Liver (tissue), 9 donors: ENCODE measurements around the gene PPP1R1B. TPM values are rescaled to one million over a fixed set of nuclear protein-coding genes. Genes with fewer than 3 reads are reported as not detected.

Experiments
- DNase-seq: peaks from one replicate; pipeline ENCODE4 v3.0.0-alpha.2; 2017; ENCODE audit warnings: low spot score
- H3K27ac ChIP-seq, 2 donors: one replicate each; pipeline ENCODE4 v1.7.0; 2013; ENCODE audit warnings: inconsistent platforms in 2 of 2, low read length in 2 of 2, control low read depth in 1 of 2, low read depth in 1 of 2, mild to moderate bottlenecking in 1 of 2
- H3K27me3 ChIP-seq, 4 donors: one replicate each; pipeline versions ENCODE4 v1.6.1 to v1.7.0; 2013; ENCODE audit warnings: low read length in 3 of 4, inconsistent platforms in 1 of 4, mild to moderate bottlenecking in 1 of 4, moderate library complexity in 1 of 4; ENCODE audit not compliant: control insufficient read depth in 4 of 4, insufficient read depth in 4 of 4
- H3K36me3 ChIP-seq, 4 donors: one replicate each; pipeline versions ENCODE4 v1.6.1 to v1.7.0; 2013; ENCODE audit warnings: low read length in 3 of 4, mild to moderate bottlenecking in 3 of 4, low read depth in 1 of 4, moderate library complexity in 1 of 4; ENCODE audit not compliant: control insufficient read depth in 4 of 4, insufficient read depth in 3 of 4
- H3K4me1 ChIP-seq, 4 donors: one replicate each; pipeline versions ENCODE4 v1.6.1 to v1.7.0; 2013; ENCODE audit warnings: low read length in 3 of 4, mild to moderate bottlenecking in 3 of 4, moderate library complexity in 1 of 4; ENCODE audit not compliant: control insufficient read depth in 4 of 4, insufficient read depth in 4 of 4
- H3K4me3 ChIP-seq, 3 donors: one replicate each; pipeline versions ENCODE4 v1.6.1 to v1.7.0; 2013; ENCODE audit warnings: low read length in 3 of 3, control low read depth in 1 of 3, low read depth in 1 of 3, mild to moderate bottlenecking in 1 of 3
- H3K9ac ChIP-seq, 2 donors: one replicate each; pipeline ENCODE4 v1.7.0; 2013; ENCODE audit warnings: low read length in 2 of 2, mild to moderate bottlenecking in 2 of 2, moderate library complexity in 2 of 2, control low read depth in 1 of 2, low read depth in 1 of 2
- H3K9me3 ChIP-seq, 4 donors: one replicate each; pipeline versions ENCODE4 v1.6.1 to v1.7.0; 2013; ENCODE audit warnings: low read length in 3 of 4; ENCODE audit not compliant: control insufficient read depth in 4 of 4
- CTCF ChIP-seq: fragments of 150-350 bp; IDR thresholded peaks from 2 replicates; pipeline ENCODE4 v1.5.1; 2017; ENCODE audit warnings: improper control_type of control experiment, low read depth, low read length; ENCODE audit not compliant: missing input control
- EGR1 ChIP-seq, 2 donors: IDR thresholded peaks; 2 replicates each; pipeline ENCODE4 v1.6.1; 2016 to 2018; ENCODE audit warnings: antibody characterized with exemption in 2 of 2, low read depth in 2 of 2
- FOXA1 ChIP-seq: IDR thresholded peaks from 2 replicates; pipeline ENCODE4 v1.6.1; 2016; ENCODE audit warnings: antibody characterized with exemption
- FOXA2 ChIP-seq: IDR thresholded peaks from 2 replicates; pipeline ENCODE4 v1.6.1; 2016; ENCODE audit warnings: antibody characterized with exemption
- GABPA ChIP-seq, 2 donors: IDR thresholded peaks in 1 of 2; conservative IDR thresholded peaks in 1 of 2; 2 replicates each; pipeline ENCODE4 v1.6.1; 2016; ENCODE audit warnings: antibody characterized with exemption in 2 of 2, mild to moderate bottlenecking in 1 of 2, moderate library complexity in 1 of 2
- HNF4A ChIP-seq, 2 donors: conservative IDR thresholded peaks; 2 replicates each; pipeline ENCODE4 v1.6.1; 2016; ENCODE audit warnings: antibody characterized with exemption in 2 of 2, mild to moderate bottlenecking in 2 of 2
- HNF4G ChIP-seq: IDR thresholded peaks from 2 replicates; pipeline ENCODE4 v1.6.1; 2016; ENCODE audit warnings: antibody characterized with exemption
- JUND ChIP-seq, 2 donors: IDR thresholded peaks; 2 replicates each; pipeline ENCODE4 v1.6.1; 2016; ENCODE audit warnings: antibody characterized with exemption in 2 of 2
- MAX ChIP-seq: IDR thresholded peaks from 2 replicates; pipeline ENCODE4 v1.6.1; 2016; ENCODE audit warnings: antibody characterized with exemption
- NR2F2 ChIP-seq: IDR thresholded peaks from 2 replicates; pipeline ENCODE4 v1.6.1; 2016; ENCODE audit warnings: antibody characterized with exemption
- RAD21 ChIP-seq, 2 donors: IDR thresholded peaks; 2 replicates each; pipeline ENCODE4 v1.6.1; 2016; ENCODE audit warnings: antibody characterized with exemption in 2 of 2, mild to moderate bottlenecking in 2 of 2
- REST ChIP-seq: IDR thresholded peaks from 2 replicates; pipeline ENCODE4 v1.6.1; 2016; ENCODE audit warnings: antibody characterized with exemption, mild to moderate bottlenecking
- RXRA ChIP-seq, 2 donors: IDR thresholded peaks; 2 replicates each; pipeline ENCODE4 v1.6.1; 2017 to 2018; ENCODE audit warnings: antibody characterized with exemption in 2 of 2, mild to moderate bottlenecking in 1 of 2
- SP1 ChIP-seq: IDR thresholded peaks from 2 replicates; pipeline ENCODE4 v1.6.1; 2018; ENCODE audit warnings: antibody characterized with exemption, mild to moderate bottlenecking
- TAF1 ChIP-seq: conservative IDR thresholded peaks from 2 replicates; pipeline ENCODE4 v1.6.1; 2016; ENCODE audit warnings: antibody characterized with exemption, mild to moderate bottlenecking
- YY1 ChIP-seq: IDR thresholded peaks from 2 replicates; pipeline ENCODE4 v1.6.1; 2016; ENCODE audit warnings: antibody characterized with exemption, mild to moderate bottlenecking
- ZBTB33 ChIP-seq: IDR thresholded peaks from 2 replicates; pipeline ENCODE4 v1.6.1; 2016; ENCODE audit warnings: antibody characterized with exemption
- WGBS: extraction: QIAGEN DNeasy Blood & Tissue Kit; methylation state at CpG from one replicate; pipeline ENCODE4 v1.1.7; 2013; 5-methylcytosine and 5-hydroxymethylcytosine counted together
- polyA plus RNA-seq, 2 donors: library from polyadenylated mRNA; stranded (reverse) in 1 of 2; unstranded in 1 of 2; fragments of 200-250 nt in 1 of 2; fragments of >200 nt in 1 of 2; fragmentation: Nextera tagmentation in 1 of 2; extraction: Ambion mirVana in 1 of 2; gene quantifications; one replicate each; pipeline versions ENCODE4 v1.2.1 to v1.2.3, GENCODE V29; 2013 to 2015
- total RNA-seq, 2 donors: library from RNA; depleted of rRNA; stranded (reverse); fragments of >200 nt; gene quantifications; one replicate each; pipeline ENCODE4 v1.2.3, GENCODE V29; 2014
- TF ChIP-seq, protein P1 (sequence below): IDR thresholded peaks from 2 replicates; pipeline ENCODE4 v1.6.1; 2016; ENCODE audit warnings: antibody characterized with exemption
- donor health status: healthy.
- donor health status: healthy.
- donor health status: healthy.
- donor health status: healthy.
- donor health status: healthy.

Gene PPP1R1B
- total and polyA plus RNA-seq, 4 donors: 0.14 TPM; not detected in 3

GRCh38 chr17:39629898-39630297 lies 3.1 kb downstream of the PPP1R1B start:
- Histone ChIP-seq H3K36me3 (no peaks in the 10 kb centered on the region), H3K9me3 (no peaks in the 10 kb centered on the region), H3K9ac (no peak overlapping the region), H3K27me3 (peaks cover 0 to 11% (median 9%) of the 10 kb centered on the region in 4 donors), H3K4me1 (peaks cover 0 to 9% (median 5%) of the 10 kb centered on the region in 4 donors), H3K27ac (no peak overlapping the region), H3K4me3 (no peak overlapping the region)
- DNase-seq: no peak
- WGBS: 59% methylated on average over 12 of the region's 12 CpGs
- TF ChIP-seq HNF4G: no peak
- TF ChIP-seq ZBTB33: no peak
- no peak for TF ChIP-seq MAX
- TF ChIP-seq JUND (IDR thresholded peaks at IDR 0.05): no peak
- no peak for TF ChIP-seq EGR1 (IDR thresholded peaks at IDR 0.05; ENCODE audit: low read depth in 2 of 2)
- no peak for TF ChIP-seq SP1
- TF ChIP-seq RAD21 (IDR thresholded peaks at IDR 0.05): no peak
- no peak for TF ChIP-seq HNF4A (conservative IDR thresholded peaks at IDR 0.05)
- TF ChIP-seq TAF1: no peak
- no peak for TF ChIP-seq CTCF
- TF ChIP-seq, protein P1, sequence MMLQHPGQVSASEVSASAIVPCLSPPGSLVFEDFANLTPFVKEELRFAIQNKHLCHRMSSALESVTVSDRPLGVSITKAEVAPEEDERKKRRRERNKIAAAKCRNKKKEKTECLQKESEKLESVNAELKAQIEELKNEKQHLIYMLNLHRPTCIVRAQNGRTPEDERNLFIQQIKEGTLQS: no peak
- TF ChIP-seq YY1: no peak
- TF ChIP-seq NR2F2: no peak
- TF ChIP-seq GABPA (IDR thresholded peaks at IDR 0.05 in 1 of 2, conservative IDR thresholded peaks at IDR 0.05 in 1 of 2): no peak

- Histone ChIP-seq H3K4me3 (no peak overlapping the region), H3K9me3 (no peaks in the 10 kb centered on the region), H3K4me1 (peaks cover 1 to 12% (median 7%) of the 10 kb centered on the region in 4 donors), H3K9ac (no peak overlapping the region), H3K36me3 (no peaks in the 10 kb centered on the region), H3K27ac (no peak overlapping the region), H3K27me3 (peaks cover 0 to 6% (median 3%) of the 10 kb centered on the region in 4 donors)
- 31% methylated on average over 6 of the region's 6 CpGs for WGBS
- DNase-seq: no peak
- TF ChIP-seq GABPA (IDR thresholded peaks at IDR 0.05 in 1 of 2, conservative IDR thresholded peaks at IDR 0.05 in 1 of 2) (no peak), RAD21 (IDR thresholded peaks at IDR 0.05) (no peak), TAF1 (no peak), ZBTB33 (no peak), REST (no peak), MAX (no peak), RXRA (IDR thresholded peaks at IDR 0.05) (no peak), SP1 (no peak), HNF4G (no peak), FOXA1 (no peak), EGR1 (IDR thresholded peaks at IDR 0.05; ENCODE audit: low read depth in 2 of 2) (no peak), CTCF (no peak), FOXA2 (no peak), YY1 (no peak), NR2F2 (no peak), HNF4A (conservative IDR thresholded peaks at IDR 0.05) (no peak)
These were observed 4.7 kb downstream of the PPP1R1B start for GRCh38 chr17:39631403-39631802.
